CD8-positive, alpha-beta memory T cell (primary cell): ENCODE measurements around the gene MYO1H. TPM values are rescaled to one million over a fixed set of nuclear protein-coding genes. Genes with fewer than 3 reads are reported as not detected.

Experiments used
- CTCF ChIA-PET: fragments of 350-600 bp; sonication (Branson Sonifier 250); formaldehyde crosslinking; loops from one replicate; lab custom pipeline; 2021; ENCODE audit warnings: antibody characterized with exemption; lab: Charles Lee
- POLR2A ChIA-PET: fragments of 350-600 bp; sonication (Branson Sonifier 250); formaldehyde crosslinking; loops from one replicate; lab custom pipeline; 2021; ENCODE audit warnings: antibody characterized with exemption; lab: Charles Lee
- DNase-seq, 5 donors: peaks; one replicate each; pipeline versions ENCODE4 v3.0.0 to v3.0.0-alpha.2; 2020 to 2022; ENCODE audit warnings: mixed read lengths in 1 of 5
- H3K27ac ChIP-seq: one replicate; pipeline ENCODE4 v1.7.0; 2013; ENCODE audit warnings: low read depth, mild to moderate bottlenecking, low read length, moderate library complexity
- H3K27me3 ChIP-seq: 2 replicates; pipeline ENCODE4 v1.7.0; 2013; ENCODE audit warnings: low read length, mild to moderate bottlenecking; ENCODE audit not compliant: insufficient read depth, poor library complexity, severe bottlenecking
- H3K36me3 ChIP-seq: 2 replicates; pipeline ENCODE4 v1.7.0; 2013; ENCODE audit warnings: mild to moderate bottlenecking, low read length, moderate library complexity; ENCODE audit not compliant: insufficient read depth
- H3K4me1 ChIP-seq: 2 replicates; pipeline ENCODE4 v1.7.0; 2013; ENCODE audit warnings: mild to moderate bottlenecking, low read length, moderate library complexity; ENCODE audit not compliant: insufficient read depth
- H3K4me3 ChIP-seq: 2 replicates; pipeline ENCODE4 v1.7.0; 2013; ENCODE audit warnings: mild to moderate bottlenecking, low read length
- H3K9me3 ChIP-seq: 2 replicates; pipeline ENCODE4 v1.7.0; 2013; ENCODE audit warnings: mild to moderate bottlenecking, low read length
- H3K27ac Mint-ChIP-seq, 8 donors: one replicate each; pipeline ENCODE4 v1.8.0; 2020 to 2021; ENCODE audit warnings: mixed read lengths in 8 of 8, mild to moderate bottlenecking in 6 of 8, inconsistent platforms in 3 of 8, moderate library complexity in 3 of 8
- H3K27me3 Mint-ChIP-seq, 2 donors: one replicate each; pipeline ENCODE4 v1.8.0; 2020 to 2021; ENCODE audit warnings: mixed read lengths in 2 of 2, mild to moderate bottlenecking in 1 of 2, moderate library complexity in 1 of 2
- H3K36me3 Mint-ChIP-seq, 3 donors: one replicate each; pipeline ENCODE4 v1.8.0; 2020 to 2021; ENCODE audit warnings: mixed read lengths in 3 of 3, inconsistent platforms in 1 of 3, mild to moderate bottlenecking in 1 of 3
- H3K4me1 Mint-ChIP-seq, 3 donors: one replicate each; pipeline ENCODE4 v1.8.0; 2020 to 2021; ENCODE audit warnings: mixed read lengths in 3 of 3, inconsistent platforms in 1 of 3, mild to moderate bottlenecking in 1 of 3
- H3K4me3 Mint-ChIP-seq, 7 donors: one replicate each; pipeline ENCODE4 v1.8.0; 2020 to 2021; ENCODE audit warnings: mixed read lengths in 7 of 7, mild to moderate bottlenecking in 6 of 7, moderate library complexity in 4 of 7, inconsistent platforms in 2 of 7
- H3K9me3 Mint-ChIP-seq, 5 donors: one replicate each; pipeline ENCODE4 v1.8.0; 2020 to 2022; ENCODE audit warnings: mixed read lengths in 5 of 5, mild to moderate bottlenecking in 3 of 5, moderate library complexity in 2 of 5, inconsistent platforms in 1 of 5
- polyA plus RNA-seq: library from polyadenylated mRNA; unstranded; fragments of 300-500 nt; fragmentation: Illumina TruSeq; gene quantifications from one replicate; pipeline ENCODE4 v1.2.3, GENCODE V29; 2021
- total RNA-seq, 2 experiments: library from RNA; stranded (reverse); gene quantifications; one replicate each; pipeline ENCODE4 v1.2.3, GENCODE V29; 2021

MYO1H gene
- total and polyA plus RNA-seq, 3 experiments from 2014 or later = not detected

- CTCF ChIA-PET = interaction anchor here (0.9 to 1.6 kb wide), 3 partner anchors 9 to 42 kb away, joined by 3 to 4 read pairs (median 3); no protein-coding TSS in a partner anchor
These were observed 82.5 kb downstream of the MYO1H start for GRCh38 chr12:109430244-109430643.

GRCh38 chr12:109432431-109432830, 84.7 kb downstream of the MYO1H start:
- peak overlapping the region in 4 of 7 donors; percentile 49 to 63 (median 56) for H3K4me3 Mint-ChIP-seq
- Histone ChIP-seq H3K27me3 (no peaks in the 10 kb centered on the region), H3K27ac (no peak overlapping the region), H3K36me3 (no peaks in the 10 kb centered on the region), H3K4me1 (no peaks in the 10 kb centered on the region), H3K4me3 (no peak overlapping the region), H3K9me3 (no peaks in the 10 kb centered on the region)
- H3K27me3 Mint-ChIP-seq = peaks cover 0 to 2% of the 10 kb centered on the region in 2 donors
- CTCF ChIA-PET = interaction anchor here (0.6 to 2.0 kb wide), 9 partner anchors 11 to 413 kb away, joined by 3 to 13 read pairs (median 4); partner anchors contain the start of genes MMAB and MVK
- no peaks in the 10 kb centered on the region for H3K9me3 Mint-ChIP-seq
- H3K4me1 Mint-ChIP-seq = peaks cover 6 to 12% (median 11%) of the 10 kb centered on the region in 3 donors
- DNase-seq = no peak
- no peaks in the 10 kb centered on the region for H3K36me3 Mint-ChIP-seq
- POLR2A ChIA-PET = no interaction called here
- peak overlapping the region in 2 of 8 donors; percentile 42 to 71 for H3K27ac Mint-ChIP-seq

More at GRCh38 chr12:109430244-109430643, 82.5 kb downstream of the MYO1H start:
- POLR2A ChIA-PET = no interaction called here
- Mint-ChIP-seq H3K4me3 (no peak overlapping the region), H3K27ac (no peak overlapping the region), H3K27me3 (peaks cover 10 to 15% of the 10 kb centered on the region in 2 donors), H3K4me1 (peaks cover 6 to 12% (median 11%) of the 10 kb centered on the region in 3 donors), H3K9me3 (no peaks in the 10 kb centered on the region), H3K36me3 (no peaks in the 10 kb centered on the region)
- Histone ChIP-seq H3K36me3 (no peaks in the 10 kb centered on the region), H3K27ac (no peak overlapping the region), H3K27me3 (no peaks in the 10 kb centered on the region), H3K9me3 (no peaks in the 10 kb centered on the region), H3K4me3 (no peak overlapping the region), H3K4me1 (no peaks in the 10 kb centered on the region)
- no peak for DNase-seq

GRCh38 chr12:109432842-109433304, 85.2 kb downstream of the MYO1H start:
- Mint-ChIP-seq H3K4me1 (peaks cover 6 to 12% (median 11%) of the 10 kb centered on the region in 3 donors), H3K27ac (peak overlapping the region in 7 of 8 donors; percentile 42 to 87 (median 71)), H3K36me3 (no peaks in the 10 kb centered on the region), H3K9me3 (no peaks in the 10 kb centered on the region), H3K4me3 (peak overlapping the region in 5 of 7 donors; percentile 49 to 63 (median 54)), H3K27me3 (peaks cover 0 to 2% of the 10 kb centered on the region in 2 donors)
- DNase-seq = peak; percentile 52 to 82 (median 58)
- no peaks in the 10 kb centered on the region for H3K27me3 ChIP-seq
- H3K36me3 ChIP-seq = no peaks in the 10 kb centered on the region
- H3K9me3 ChIP-seq = no peaks in the 10 kb centered on the region
- H3K4me3 ChIP-seq = peak overlapping the region; percentile 30
- ChIA-PET CTCF (interaction anchor here (0.6 to 2.0 kb wide), 13 partner anchors 9 to 412 kb away, joined by 3 to 13 read pairs (median 3); partner anchors contain the start of genes KCTD10, MMAB, MVK and UBE3B), POLR2A (interaction anchor here (0.5 kb wide), 1 partner anchor 10 kb away, joined by 8 read pairs; no protein-coding TSS in a partner anchor)
- no peaks in the 10 kb centered on the region for H3K4me1 ChIP-seq
- no peak overlapping the region for H3K27ac ChIP-seq

GRCh38 chr12:109433618-109434017, 85.9 kb downstream of the MYO1H start:
- peak overlapping the region in 1 of 8 donors; percentile 42 for H3K27ac Mint-ChIP-seq
- Histone ChIP-seq H3K27ac (no peak overlapping the region), H3K4me1 (no peaks in the 10 kb centered on the region), H3K36me3 (no peaks in the 10 kb centered on the region), H3K4me3 (no peak overlapping the region), H3K9me3 (no peaks in the 10 kb centered on the region), H3K27me3 (no peaks in the 10 kb centered on the region)
- H3K9me3 Mint-ChIP-seq = no peaks in the 10 kb centered on the region
- POLR2A ChIA-PET = no interaction called here
- peaks cover 6 to 12% (median 11%) of the 10 kb centered on the region in 3 donors for H3K4me1 Mint-ChIP-seq
- no peak for DNase-seq
- peaks cover 0 to 1% (median 0%) of the 10 kb centered on the region in 3 donors for H3K36me3 Mint-ChIP-seq
- no peak overlapping the region for H3K4me3 Mint-ChIP-seq
- peaks cover 0 to 1% of the 10 kb centered on the region in 2 donors for H3K27me3 Mint-ChIP-seq
- CTCF ChIA-PET = interaction anchor here (0.6 to 2.0 kb wide), 9 partner anchors 9 to 412 kb away, joined by 3 to 13 read pairs (median 5); partner anchors contain the start of genes KCTD10 and UBE3B

GRCh38 chr12:109434582-109434981, 86.9 kb downstream of the MYO1H start:
- Histone ChIP-seq H3K9me3 (no peaks in the 10 kb centered on the region), H3K36me3 (no peaks in the 10 kb centered on the region), H3K4me3 (no peak overlapping the region), H3K4me1 (no peaks in the 10 kb centered on the region), H3K27me3 (no peaks in the 10 kb centered on the region), H3K27ac (no peak overlapping the region)
- POLR2A ChIA-PET = no interaction called here
- no peak for DNase-seq
- Mint-ChIP-seq H3K9me3 (no peaks in the 10 kb centered on the region), H3K27me3 (no peaks in the 10 kb centered on the region), H3K27ac (no peak overlapping the region), H3K36me3 (peaks cover 0 to 1% (median 0%) of the 10 kb centered on the region in 3 donors), H3K4me1 (peaks cover 6 to 12% (median 11%) of the 10 kb centered on the region in 3 donors), H3K4me3 (no peak overlapping the region)
- CTCF ChIA-PET = no interaction called here

- Histone ChIP-seq H3K9me3 (no peaks in the 10 kb centered on the region), H3K27me3 (no peaks in the 10 kb centered on the region), H3K4me3 (no peak overlapping the region), H3K27ac (no peak overlapping the region), H3K4me1 (no peaks in the 10 kb centered on the region), H3K36me3 (no peaks in the 10 kb centered on the region)
- POLR2A ChIA-PET = no interaction called here
- Mint-ChIP-seq H3K27me3 (no peaks in the 10 kb centered on the region), H3K27ac (peak overlapping the region in 2 of 8 donors; percentile 7 to 39), H3K36me3 (peaks cover 0 to 1% (median 0%) of the 10 kb centered on the region in 3 donors), H3K9me3 (no peaks in the 10 kb centered on the region), H3K4me3 (no peak overlapping the region), H3K4me1 (peaks cover 6 to 12% (median 11%) of the 10 kb centered on the region in 3 donors)
- no peak for DNase-seq
- CTCF ChIA-PET = no interaction called here
These were observed 87.9 kb downstream of the MYO1H start for GRCh38 chr12:109435428-109436187.

- Mint-ChIP-seq H3K4me3 (no peak overlapping the region), H3K27ac (no peak overlapping the region), H3K9me3 (no peaks in the 10 kb centered on the region), H3K36me3 (peaks cover 0 to 1% (median 0%) of the 10 kb centered on the region in 3 donors), H3K4me1 (peaks cover 6 to 12% (median 11%) of the 10 kb centered on the region in 3 donors), H3K27me3 (no peaks in the 10 kb centered on the region)
- Histone ChIP-seq H3K27ac (no peak overlapping the region), H3K9me3 (no peaks in the 10 kb centered on the region), H3K4me1 (no peaks in the 10 kb centered on the region), H3K36me3 (no peaks in the 10 kb centered on the region), H3K4me3 (no peak overlapping the region), H3K27me3 (no peaks in the 10 kb centered on the region)
- DNase-seq = no peak
- ChIA-PET CTCF (no interaction called here), POLR2A (no interaction called here)
These were observed 88.5 kb downstream of the MYO1H start for GRCh38 chr12:109436188-109436560.

GRCh38 chr12:109439181-109439580, 91.5 kb downstream of the MYO1H start:
- no peak overlapping the region for H3K27ac ChIP-seq
- H3K4me1 ChIP-seq = no peaks in the 10 kb centered on the region
- no peaks in the 10 kb centered on the region for H3K36me3 ChIP-seq
- H3K4me3 Mint-ChIP-seq = no peak overlapping the region
- no peaks in the 10 kb centered on the region for H3K9me3 ChIP-seq
- H3K4me3 ChIP-seq = no peak overlapping the region
- ChIA-PET CTCF (no interaction called here), POLR2A (no interaction called here)
- no peaks in the 10 kb centered on the region for H3K4me1 Mint-ChIP-seq
- H3K27ac Mint-ChIP-seq = peak overlapping the region in 1 of 8 donors; percentile 16
- H3K27me3 ChIP-seq = no peaks in the 10 kb centered on the region
- no peak for DNase-seq
- peaks cover 0 to 5% (median 1%) of the 10 kb centered on the region in 3 donors for H3K36me3 Mint-ChIP-seq
- no peaks in the 10 kb centered on the region for H3K9me3 Mint-ChIP-seq
- H3K27me3 Mint-ChIP-seq = no peaks in the 10 kb centered on the region
